Measurements from ENCODE around the gene EPB41.
A peak's percentile ranks its signal among the peaks of the same experiment; 100 is the strongest.
"Not testable (repeated sequence)": the region's sequence is repeated elsewhere in the genome, so short reads cannot be mapped to it uniquely, and the experiment has no call there.

The EPB41 gene

GRCh38 chr1:29029667-29030066 is 115.3 kb downstream of the EPB41 start:
- no peak for TF ChIP-seq JUND (IDR thresholded peaks at IDR 0.05; ENCODE audit: low read depth)
- no peak for DNase-seq (ENCODE audit: low read depth in 1 of 2, low spot score in 1 of 2)
- in situ Hi-C loops (cut with HindIII; ENCODE audit: low pct_unique_long_range_greater_than_20kb, low sequenced_read_pairs): no loop called here

- in situ Hi-C loops (cut with HindIII; ENCODE audit: low pct_unique_long_range_greater_than_20kb, low sequenced_read_pairs): no loop called here
Observed at GRCh38 chr1:29032841-29033240, 118.5 kb downstream of the EPB41 start.

GRCh38 chr1:29033829-29034466 is 119.6 kb downstream of the EPB41 start:
- TF ChIP-seq JUND (IDR thresholded peaks at IDR 0.05; ENCODE audit: low read depth): no peak
- DNase-seq (ENCODE audit: low read depth in 1 of 2, low spot score in 1 of 2): peak; percentile 16 to 63
- in situ Hi-C loops (cut with HindIII; ENCODE audit: low pct_unique_long_range_greater_than_20kb, low sequenced_read_pairs): no loop called here

More at GRCh38 chr1:29032841-29033240, 118.5 kb downstream of the EPB41 start:
- no peak for TF ChIP-seq JUND (IDR thresholded peaks at IDR 0.05; ENCODE audit: low read depth)
- no peak for DNase-seq (ENCODE audit: low read depth in 1 of 2, low spot score in 1 of 2)

GRCh38 chr1:29043274-29043965 is 129.1 kb downstream of the EPB41 start:
- in situ Hi-C loops (cut with HindIII; ENCODE audit: low pct_unique_long_range_greater_than_20kb, low sequenced_read_pairs): no loop called here
- no peak for DNase-seq (ENCODE audit: low read depth in 1 of 2, low spot score in 1 of 2)
- no peak for TF ChIP-seq JUND (IDR thresholded peaks at IDR 0.05; ENCODE audit: low read depth)

GRCh38 chr1:29044010-29044409 is 129.6 kb downstream of the EPB41 start:
- no peak for TF ChIP-seq JUND (IDR thresholded peaks at IDR 0.05; ENCODE audit: low read depth)
- in situ Hi-C loops (cut with HindIII; ENCODE audit: low pct_unique_long_range_greater_than_20kb, low sequenced_read_pairs): no loop called here
- DNase-seq (ENCODE audit: low read depth in 1 of 2, low spot score in 1 of 2): no peak

- in situ Hi-C loops (cut with HindIII; ENCODE audit: low pct_unique_long_range_greater_than_20kb, low sequenced_read_pairs); DNase-seq (ENCODE audit: low read depth in 1 of 2, low spot score in 1 of 2): not testable (repeated sequence)
Observed at GRCh38 chr1:29045663-29046062, 131.3 kb downstream of the EPB41 start.

- TF ChIP-seq JUND (IDR thresholded peaks at IDR 0.05; ENCODE audit: low read depth): no peak
- in situ Hi-C loops (cut with HindIII; ENCODE audit: low pct_unique_long_range_greater_than_20kb, low sequenced_read_pairs): no loop called here
- no peak for DNase-seq (ENCODE audit: low read depth in 1 of 2, low spot score in 1 of 2)
Observed at GRCh38 chr1:29047142-29047541, 132.8 kb downstream of the EPB41 start.

- TF ChIP-seq JUND (IDR thresholded peaks at IDR 0.05; ENCODE audit: low read depth): no peak
- in situ Hi-C loops (cut with HindIII; ENCODE audit: low pct_unique_long_range_greater_than_20kb, low sequenced_read_pairs): no loop called here
- no peak for DNase-seq (ENCODE audit: low read depth in 1 of 2, low spot score in 1 of 2)
Observed at GRCh38 chr1:29050166-29050565, 135.8 kb downstream of the EPB41 start.

GRCh38 chr1:29052100-29052499 is 137.7 kb downstream of the EPB41 start:
- no peak for TF ChIP-seq JUND (IDR thresholded peaks at IDR 0.05; ENCODE audit: low read depth)
- in situ Hi-C loops (cut with HindIII; ENCODE audit: low pct_unique_long_range_greater_than_20kb, low sequenced_read_pairs): no loop called here
- DNase-seq (ENCODE audit: low read depth in 1 of 2, low spot score in 1 of 2): no peak

GRCh38 chr1:29052941-29053340 is 138.6 kb downstream of the EPB41 start:
- no peak for DNase-seq (ENCODE audit: low read depth in 1 of 2, low spot score in 1 of 2)
- in situ Hi-C loops (cut with HindIII; ENCODE audit: low pct_unique_long_range_greater_than_20kb, low sequenced_read_pairs): no loop called here
- TF ChIP-seq JUND (IDR thresholded peaks at IDR 0.05; ENCODE audit: low read depth): no peak

GRCh38 chr1:29055160-29055559 is 140.8 kb downstream of the EPB41 start:
- no peak for TF ChIP-seq JUND (IDR thresholded peaks at IDR 0.05; ENCODE audit: low read depth)
- no peak for DNase-seq (ENCODE audit: low read depth in 1 of 2, low spot score in 1 of 2)
- in situ Hi-C loops (cut with HindIII; ENCODE audit: low pct_unique_long_range_greater_than_20kb, low sequenced_read_pairs): no loop called here

GRCh38 chr1:29056256-29056655 is 141.9 kb downstream of the EPB41 start:
- no peak for TF ChIP-seq JUND (IDR thresholded peaks at IDR 0.05; ENCODE audit: low read depth)
- in situ Hi-C loops (cut with HindIII; ENCODE audit: low pct_unique_long_range_greater_than_20kb, low sequenced_read_pairs): no loop called here
- no peak for DNase-seq (ENCODE audit: low read depth in 1 of 2, low spot score in 1 of 2)

- DNase-seq (ENCODE audit: low read depth in 1 of 2, low spot score in 1 of 2): no peak
- TF ChIP-seq JUND (IDR thresholded peaks at IDR 0.05; ENCODE audit: low read depth): no peak
- in situ Hi-C loops (cut with HindIII; ENCODE audit: low pct_unique_long_range_greater_than_20kb, low sequenced_read_pairs): no loop called here
Observed at GRCh38 chr1:29057700-29058099, 143.3 kb downstream of the EPB41 start.
